Glutamatergic neuron (in vitro differentiated cells): ENCODE data around the gene ZG16. TPM values are rescaled to one million over a fixed set of nuclear protein-coding genes. Genes with fewer than 3 reads are reported as not detected.

Source experiments
- DNase-seq: peaks from one replicate; pipeline ENCODE4 v3.0.0; 2022
- H3K27ac Mint-ChIP-seq: one replicate; pipeline ENCODE4 v1.8.0; 2020; ENCODE audit warnings: mild to moderate bottlenecking, mixed read lengths, inconsistent platforms; ENCODE audit not compliant: unreplicated experiment
- H3K27me3 Mint-ChIP-seq: one replicate; pipeline ENCODE4 v1.8.0; 2020; ENCODE audit warnings: mild to moderate bottlenecking, moderate library complexity, mixed read lengths, inconsistent platforms; ENCODE audit not compliant: unreplicated experiment
- H3K36me3 Mint-ChIP-seq: one replicate; pipeline ENCODE4 v1.8.0; 2020; ENCODE audit warnings: mild to moderate bottlenecking, mixed read lengths, inconsistent platforms; ENCODE audit not compliant: unreplicated experiment
- H3K4me1 Mint-ChIP-seq: one replicate; pipeline ENCODE4 v1.8.0; 2020; ENCODE audit warnings: mild to moderate bottlenecking, low read depth, mixed read lengths, inconsistent platforms; ENCODE audit not compliant: unreplicated experiment
- H3K4me3 Mint-ChIP-seq: one replicate; pipeline ENCODE4 v1.8.0; 2020; ENCODE audit warnings: mild to moderate bottlenecking, mixed read lengths, inconsistent platforms; ENCODE audit not compliant: unreplicated experiment
- H3K9me3 Mint-ChIP-seq: one replicate; pipeline ENCODE4 v1.8.0; 2020; ENCODE audit warnings: mild to moderate bottlenecking, moderate library complexity, mixed read lengths, inconsistent platforms; ENCODE audit not compliant: unreplicated experiment
- CTCF ChIP-seq: fragments of 200-600 bp; sonication (generic); IDR thresholded peaks from one replicate; pipeline ENCODE4 v1.5.0; 2021; ENCODE audit not compliant: partially characterized antibody, unreplicated experiment
- total RNA-seq: library from RNA; stranded (reverse); fragmentation: NEBNext Ultra II Directional; extraction: Animal tissue kit (Norgen Biotek cat#: 25700); gene quantifications from one replicate; pipeline ENCODE4 v1.2.1, GENCODE V29; 2021; ENCODE audit not compliant: unreplicated experiment

The ZG16 gene
- total RNA-seq, 1 donor from 2014 or later = not detected

GRCh38 chr16:29742683-29743275 is 35.3 kb upstream of the ZG16 start:
- Mint-ChIP-seq H3K4me3 (no peak overlapping the region), H3K27me3 (peaks cover 8% of the 10 kb centered on the region), H3K36me3 (no peaks in the 10 kb centered on the region), H3K27ac (no peak overlapping the region), H3K4me1 (no peaks in the 10 kb centered on the region), H3K9me3 (peaks cover 2% of the 10 kb centered on the region)
- DNase-seq = no peak
- TF ChIP-seq CTCF = no peak

GRCh38 chr16:29743475-29743826 is 34.6 kb upstream of the ZG16 start:
- DNase-seq = no peak
- H3K27me3 Mint-ChIP-seq = peaks cover 8% of the 10 kb centered on the region
- no peak overlapping the region for H3K4me3 Mint-ChIP-seq
- no peaks in the 10 kb centered on the region for H3K36me3 Mint-ChIP-seq
- peaks cover 2% of the 10 kb centered on the region for H3K9me3 Mint-ChIP-seq
- H3K27ac Mint-ChIP-seq = no peak overlapping the region
- TF ChIP-seq CTCF = no peak
- no peaks in the 10 kb centered on the region for H3K4me1 Mint-ChIP-seq

- H3K9me3 Mint-ChIP-seq = peaks cover 2% of the 10 kb centered on the region
- no peak overlapping the region for H3K4me3 Mint-ChIP-seq
- DNase-seq = no peak
- peaks cover 9% of the 10 kb centered on the region for H3K27me3 Mint-ChIP-seq
- TF ChIP-seq CTCF = no peak
- no peaks in the 10 kb centered on the region for H3K4me1 Mint-ChIP-seq
- H3K27ac Mint-ChIP-seq = no peak overlapping the region
- H3K36me3 Mint-ChIP-seq = no peaks in the 10 kb centered on the region
Measured at GRCh38 chr16:29743827-29744531, 34.1 kb upstream of the ZG16 start.

- DNase-seq = no peak
- Mint-ChIP-seq H3K36me3 (no peaks in the 10 kb centered on the region), H3K27me3 (peaks cover 10% of the 10 kb centered on the region), H3K27ac (no peak overlapping the region), H3K4me1 (no peaks in the 10 kb centered on the region), H3K4me3 (no peak overlapping the region), H3K9me3 (peaks cover 2% of the 10 kb centered on the region)
- no peak for TF ChIP-seq CTCF
Measured at GRCh38 chr16:29744541-29745101, 33.4 kb upstream of the ZG16 start.
